ENCODE results near the gene CLIC1.

CLIC1 gene

GRCh38 chr6:31768363-31769257 lies 32.3 kb upstream of the CLIC1 start:
- DNase-seq: no peak

- DNase-seq: no peak
These were observed 30.8 kb upstream of the CLIC1 start for GRCh38 chr6:31767096-31767645.

GRCh38 chr6:31765910-31766794 lies 29.8 kb upstream of the CLIC1 start:
- DNase-seq: no peak

GRCh38 chr6:31765559-31765909 lies 29.2 kb upstream of the CLIC1 start:
- no peak for DNase-seq

GRCh38 chr6:31764198-31764597 lies 27.9 kb upstream of the CLIC1 start:
- DNase-seq: no peak

GRCh38 chr6:31763619-31763940 lies 27.2 kb upstream of the CLIC1 start:
- no peak for DNase-seq

- no peak for DNase-seq
These were observed 26.7 kb upstream of the CLIC1 start for GRCh38 chr6:31762878-31763618.

- no peak for DNase-seq
These were observed 26.0 kb upstream of the CLIC1 start, which contains the start of gene SAPCD1 for GRCh38 chr6:31762356-31762755. Gene SAPCD1, plus strand, starts transcription at chr6:31762656. Its CDS starts 399 bp downstream, at chr6:31763055.

- no peak for DNase-seq
These were observed 25.0 kb upstream of the CLIC1 start for GRCh38 chr6:31761343-31761742.

- no peak for DNase-seq
These were observed 24.5 kb upstream of the CLIC1 start for GRCh38 chr6:31760790-31761189.

GRCh38 chr6:31758281-31758680 lies 22.0 kb upstream of the CLIC1 start:
- no peak for DNase-seq

GRCh38 chr6:31752739-31753319 lies 16.5 kb upstream of the CLIC1 start:
- DNase-seq: no peak

- no peak for DNase-seq
These were observed 14.2 kb upstream of the CLIC1 start for GRCh38 chr6:31750411-31751022.

GRCh38 chr6:31749301-31750036 lies 13.1 kb upstream of the CLIC1 start:
- no peak for DNase-seq

- no peak for DNase-seq
These were observed 8.1 kb upstream of the CLIC1 start for GRCh38 chr6:31744422-31744821.

GRCh38 chr6:31742894-31743293 lies 6.6 kb upstream of the CLIC1 start:
- no peak for DNase-seq

GRCh38 chr6:31741815-31742214 lies 5.5 kb upstream of the CLIC1 start:
- no peak for DNase-seq

- DNase-seq: no peak
These were observed 4.3 kb upstream of the CLIC1 start for GRCh38 chr6:31740397-31741223.

GRCh38 chr6:31739639-31740396 lies 3.5 kb upstream of the CLIC1 start, which contains the start of gene MSH5:
Gene MSH5, plus strand, starts transcription at chr6:31740005. Its CDS starts 462 bp downstream, at chr6:31740467.
- peak; percentile 94 for DNase-seq

Data from activated CD4-positive, CD25-positive, alpha-beta regulatory T cell treated with anti-CD3 and anti-CD28 coated beads, Interleukin-2, amount 50 U/mL, for 72 hours (primary cell).